ENCODE data around the gene CYP4F11. TPM values are rescaled to one million over a fixed set of nuclear protein-coding genes. Genes with fewer than 3 reads are reported as not detected.
A peak's percentile ranks its signal among the peaks of the same experiment; 100 is the strongest.
"Not testable (repeated sequence)": the region's sequence is repeated elsewhere in the genome, so short reads cannot be mapped to it uniquely, and the experiment has no call there.

CYP4F11 gene
- total RNA-seq, result 0.56 TPM
- long read RNA-seq, partial matches to known transcripts, result 0 of 2 reads
- long read RNA-seq, other reads (novel, unspliced or antisense), result 0 of 2 reads

GRCh38 chr19:15934332-15935078 lies at the start of gene CYP4F11:
TSS of gene CYP4F11 (minus strand) at chr19:15934529. CDS start at chr19:15934408, 121 bp downstream.
- intact Hi-C loops (cut with DNase I), result no loop called here
- ATAC-seq (ENCODE audit: poor library complexity) (peak; percentile 97), DNase-seq (peak; percentile 78)

DNA sequence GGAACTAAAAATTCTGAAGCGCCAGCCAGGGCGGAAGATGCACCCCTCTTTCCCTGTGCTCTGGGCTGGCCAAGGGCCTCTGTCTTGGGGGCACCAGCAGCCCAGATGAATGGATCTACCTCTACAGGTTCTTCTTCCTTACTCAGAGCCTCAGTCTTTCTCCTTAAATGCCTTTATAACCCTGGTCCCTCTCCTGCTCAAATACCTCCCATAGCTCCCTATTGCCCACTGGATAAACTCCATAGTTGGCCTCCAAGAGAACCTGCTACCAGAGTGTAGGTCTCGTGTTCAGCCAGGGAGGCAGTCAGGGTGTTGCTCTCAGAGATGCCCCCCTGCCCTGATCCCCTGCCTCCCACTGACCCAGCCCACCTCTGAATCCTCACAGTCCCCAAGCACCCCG lies 45.0 kb upstream of the CYP4F11 start:
- intact Hi-C loops (cut with DNase I), result no loop called here
- DNase-seq (no peak), ATAC-seq (ENCODE audit: poor library complexity) (no peak)

DNA sequence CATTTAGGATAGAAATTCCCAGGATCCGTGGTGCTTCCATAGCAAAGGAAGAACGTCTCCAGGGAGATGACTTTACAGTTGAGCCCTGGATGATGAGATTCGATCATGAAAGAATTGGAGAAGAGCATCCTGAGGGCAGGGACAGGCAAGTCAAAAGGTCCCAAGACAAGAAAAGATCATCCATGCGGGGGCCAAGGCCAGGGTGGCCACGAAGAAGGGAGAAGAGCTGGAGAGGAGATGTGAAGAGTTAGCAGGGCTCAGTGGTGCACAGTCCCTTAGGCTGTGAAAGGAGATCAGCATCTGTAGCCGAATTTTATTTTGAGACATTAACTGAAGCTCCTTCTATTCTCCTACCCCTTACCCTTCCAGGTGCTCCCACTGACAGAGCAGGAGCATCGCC lies 43.4 kb upstream of the CYP4F11 start:
- DNase-seq (no peak), ATAC-seq (ENCODE audit: poor library complexity) (no peak)
- intact Hi-C loops (cut with DNase I), result no loop called here

DNA sequence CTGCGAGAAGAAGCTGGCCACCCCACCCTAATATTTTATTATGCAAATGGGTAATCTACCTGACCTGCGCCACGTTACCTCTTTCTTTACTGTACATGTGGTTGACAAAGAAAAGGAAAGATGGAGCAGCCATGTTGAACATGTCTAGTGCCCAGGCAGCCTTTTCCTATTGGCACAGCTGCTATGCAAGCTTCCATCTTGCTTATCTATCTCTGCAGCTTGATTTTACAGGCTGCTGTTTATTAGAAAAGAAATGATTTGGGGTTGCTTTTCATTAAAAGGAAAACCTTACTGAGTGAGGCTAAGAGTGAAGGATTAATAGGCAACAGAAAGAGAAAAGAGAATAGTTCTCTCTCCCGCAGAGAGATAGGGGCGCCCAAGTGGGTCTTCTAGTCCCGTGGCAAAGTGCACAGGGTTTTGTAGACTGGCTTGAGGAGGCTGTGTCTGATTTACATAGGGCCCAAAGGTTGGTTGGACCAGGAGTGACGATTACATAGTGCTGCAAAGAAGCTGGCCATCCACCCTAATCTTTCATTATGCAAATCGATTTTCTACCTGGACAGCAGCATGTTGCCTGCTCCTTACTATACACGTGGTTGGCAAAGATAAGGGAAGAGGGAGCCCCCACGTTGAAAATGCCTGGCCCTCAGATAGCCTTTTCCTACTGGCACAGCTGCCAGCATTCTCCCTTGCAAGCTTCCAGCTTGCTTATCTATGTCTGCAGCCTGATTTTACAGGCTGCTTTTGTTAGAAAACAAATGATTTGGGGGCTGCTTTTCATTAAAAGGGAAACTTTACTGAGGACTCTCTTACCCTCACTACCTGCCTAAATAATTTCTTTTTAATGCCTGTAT lies 42.7 kb upstream of the CYP4F11 start:
- intact Hi-C loops (cut with DNase I), result no loop called here
- ATAC-seq (ENCODE audit: poor library complexity) (no peak), DNase-seq (no peak)

DNA sequence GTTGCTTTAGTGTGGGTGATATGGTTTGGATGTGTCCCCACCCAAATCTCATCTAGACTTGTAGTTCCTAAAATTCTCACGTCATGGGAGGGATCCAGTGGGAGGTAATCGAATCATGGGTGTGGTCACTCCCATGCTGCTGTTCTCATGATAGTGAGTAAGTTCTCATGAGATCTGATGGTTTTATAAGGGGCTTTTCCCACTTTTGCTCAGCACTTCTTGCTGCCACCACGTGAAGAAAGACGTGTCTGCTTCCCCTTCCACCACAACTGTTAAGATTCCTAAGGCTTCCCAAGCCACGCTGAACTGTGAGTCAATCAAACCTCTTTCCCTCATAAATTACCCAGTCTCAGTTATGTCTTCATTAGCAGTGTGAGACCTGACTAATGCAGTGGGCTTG lies 40.5 kb upstream of the CYP4F11 start:
- intact Hi-C loops (cut with DNase I), result no loop called here
- no peak for ATAC-seq (ENCODE audit: poor library complexity)

DNA sequence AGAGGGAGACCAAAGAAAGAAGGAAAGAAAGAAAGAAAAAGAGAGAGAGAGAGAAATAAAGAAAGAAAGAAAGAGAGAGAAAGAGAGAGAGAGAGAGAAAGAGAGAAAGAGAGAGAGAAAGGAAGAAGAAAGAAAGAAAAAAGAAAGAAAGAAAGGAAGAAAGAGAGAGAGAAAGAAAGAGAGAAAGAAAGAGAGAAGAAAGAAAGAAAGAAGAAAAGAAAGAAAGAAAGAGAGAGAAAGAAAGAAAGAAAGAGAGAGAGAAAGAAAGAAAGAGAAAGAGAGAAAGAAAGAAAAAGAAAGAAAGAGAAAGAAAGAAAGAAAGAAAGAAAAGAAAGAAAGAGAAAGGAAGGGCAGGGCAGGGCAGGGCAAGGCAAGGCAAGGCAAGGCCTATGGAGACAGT lies 37.7 kb upstream of the CYP4F11 start:
- DNase-seq; ATAC-seq (ENCODE audit: poor library complexity); intact Hi-C loops (cut with DNase I): not testable (repeated sequence)

More for the DNA sequence above, 40.5 kb upstream of the CYP4F11 start:
- no peak for DNase-seq

GRCh38 chr19:15971224-15971780 lies 37.0 kb upstream of the CYP4F11 start:
- ATAC-seq (ENCODE audit: poor library complexity), result no peak
- DNase-seq, result no peak
- intact Hi-C loops (cut with DNase I), result no loop called here

- no peak for ATAC-seq (ENCODE audit: poor library complexity)
- intact Hi-C loops (cut with DNase I), result no loop called here
Observed at GRCh38 chr19:15964231-15964630, 29.9 kb upstream of the CYP4F11 start.

GRCh38 chr19:15962319-15962718 lies 28.0 kb upstream of the CYP4F11 start:
- ATAC-seq (ENCODE audit: poor library complexity) (no peak), DNase-seq (no peak)
- intact Hi-C loops (cut with DNase I), result no loop called here

More at GRCh38 chr19:15964231-15964630, 29.9 kb upstream of the CYP4F11 start:
- DNase-seq, result no peak

- no peak for DNase-seq
- intact Hi-C loops (cut with DNase I), result no loop called here
Observed at GRCh38 chr19:15954820-15955219, 20.5 kb upstream of the CYP4F11 start.

DNA sequence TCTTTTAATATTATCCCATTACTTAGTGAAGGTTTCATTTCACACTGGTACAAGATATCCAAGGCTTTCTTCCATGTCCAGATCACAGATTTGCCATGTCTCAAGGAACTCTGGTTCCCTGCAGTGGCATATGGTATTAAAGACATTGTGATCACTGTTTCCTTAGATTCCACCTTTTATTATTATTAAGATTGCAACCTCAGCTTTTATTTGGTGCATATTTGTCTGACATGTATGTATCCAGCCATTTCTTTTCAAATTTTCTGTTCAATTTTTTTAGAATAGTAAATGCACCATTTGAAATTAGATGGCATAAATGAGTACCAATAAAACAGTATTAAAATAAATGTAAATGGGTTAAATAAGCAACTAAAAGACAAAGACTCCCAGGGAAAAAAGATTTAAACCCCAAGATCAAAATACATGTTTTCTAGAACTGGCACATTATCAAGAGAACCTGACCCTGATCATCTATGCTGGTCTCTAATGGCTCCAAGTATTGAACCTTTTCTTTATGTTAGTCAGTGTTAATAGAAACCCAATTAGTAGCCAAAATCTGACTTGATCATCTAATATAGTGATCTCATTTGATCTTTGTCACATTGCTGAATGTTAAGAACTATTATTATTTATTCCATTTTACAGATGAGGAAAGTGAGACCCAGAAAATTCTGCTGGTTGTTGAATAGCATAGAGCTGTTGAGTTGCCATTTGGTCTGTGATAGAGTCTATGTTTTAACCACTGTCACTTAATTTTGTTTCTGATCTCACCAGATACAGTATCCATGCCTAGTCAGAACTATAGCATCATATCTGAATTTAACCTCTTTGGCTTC lies 14.1 kb upstream of the CYP4F11 start, which contains the start of gene OR10H4:
TSS of gene OR10H4 (plus strand) at position 786 of the 836 bp plus-strand sequence. CDS start at position 786, 0 bp downstream.
- intact Hi-C loops (cut with DNase I), result no loop called here
- ATAC-seq (ENCODE audit: poor library complexity) (no peak), DNase-seq (no peak)

More at GRCh38 chr19:15954820-15955219, 20.5 kb upstream of the CYP4F11 start:
- ATAC-seq (ENCODE audit: poor library complexity), result no peak

DNA sequence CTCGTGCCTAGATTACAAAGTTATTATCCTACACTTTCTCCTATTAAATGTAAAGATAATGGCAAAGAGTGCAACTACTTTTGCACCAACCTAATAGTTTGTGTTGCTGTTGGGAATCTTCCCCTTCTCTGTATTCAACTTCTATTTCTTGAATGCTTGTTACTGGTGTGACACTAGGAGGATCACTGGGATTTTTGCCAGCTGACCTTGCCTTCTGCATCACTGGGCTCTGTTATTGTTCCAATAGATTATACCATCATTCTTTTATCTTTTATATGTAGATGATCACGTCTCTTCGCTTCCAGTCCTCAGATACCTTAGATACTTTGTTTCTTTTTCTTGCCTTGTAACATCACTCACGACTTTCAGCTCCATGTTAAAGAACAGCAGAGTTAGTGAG lies 11.0 kb upstream of the CYP4F11 start:
- no peak for ATAC-seq (ENCODE audit: poor library complexity)
- no peak for DNase-seq
- intact Hi-C loops (cut with DNase I), result no loop called here

DNA sequence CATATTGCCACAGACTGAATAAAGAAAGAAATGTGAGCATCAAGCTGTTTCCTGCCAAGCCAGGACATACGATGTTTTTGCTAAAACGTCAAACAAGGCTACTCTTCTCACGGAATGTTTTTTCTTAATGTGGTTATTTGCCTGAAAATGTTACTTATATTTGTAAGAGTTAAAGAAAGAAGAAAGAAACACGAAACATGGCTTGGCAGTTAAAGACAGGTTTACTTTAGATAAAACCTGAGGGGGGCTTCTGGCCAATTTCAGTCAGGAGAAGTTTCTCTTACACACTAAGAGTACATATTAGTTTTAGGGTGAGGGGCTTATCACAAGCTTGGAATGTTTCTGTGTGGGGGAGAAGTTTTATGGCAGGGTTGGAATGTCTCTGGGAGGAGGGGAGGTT lies 10.1 kb upstream of the CYP4F11 start:
- DNase-seq (no peak), ATAC-seq (ENCODE audit: poor library complexity) (no peak)
- intact Hi-C loops (cut with DNase I), result no loop called here

DNA sequence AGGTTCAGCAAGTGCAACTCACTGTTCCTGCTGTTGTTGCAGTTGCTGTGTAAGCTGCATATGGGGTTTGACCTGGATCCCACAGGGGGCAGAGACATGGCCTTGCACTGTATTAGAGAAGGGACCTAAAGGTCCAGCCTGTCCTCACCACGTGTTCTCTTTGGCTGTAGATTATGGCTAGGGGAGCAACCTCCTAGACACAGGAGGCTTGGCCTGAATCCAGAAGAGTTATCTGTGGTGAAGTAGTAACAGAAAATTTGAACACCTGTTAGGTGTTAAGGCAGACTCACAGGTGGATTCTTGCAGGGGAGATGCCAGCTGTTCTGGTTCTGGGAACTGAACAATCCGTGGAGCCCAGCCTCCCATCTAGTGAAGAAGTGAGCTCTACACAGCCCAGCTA lies 3.4 kb upstream of the CYP4F11 start:
- no peak for DNase-seq
- no peak for ATAC-seq (ENCODE audit: poor library complexity)
- intact Hi-C loops (cut with DNase I), result no loop called here

DNA sequence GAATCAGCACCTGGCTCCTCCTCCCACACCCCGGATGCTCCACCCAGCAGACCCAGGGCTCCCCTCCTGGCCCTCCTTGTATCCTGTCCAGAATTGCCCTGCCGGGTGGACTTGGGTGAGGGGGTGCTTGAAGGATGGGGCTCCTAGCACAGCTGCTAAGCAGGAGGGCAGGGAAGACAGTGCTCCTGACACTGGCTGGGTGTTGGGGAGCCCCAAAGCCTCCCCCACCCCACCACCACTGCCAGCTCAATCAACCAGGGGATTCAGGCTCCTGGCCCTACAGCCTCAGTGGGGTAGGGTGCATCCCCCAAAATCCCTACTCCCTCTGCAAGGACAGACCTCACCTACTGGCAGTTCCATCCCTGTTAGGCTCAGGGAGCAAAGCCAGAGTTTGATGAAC lies 2.6 kb upstream of the CYP4F11 start:
- intact Hi-C loops (cut with DNase I), result no loop called here
- ATAC-seq (ENCODE audit: poor library complexity) (no peak), DNase-seq (no peak)

DNA sequence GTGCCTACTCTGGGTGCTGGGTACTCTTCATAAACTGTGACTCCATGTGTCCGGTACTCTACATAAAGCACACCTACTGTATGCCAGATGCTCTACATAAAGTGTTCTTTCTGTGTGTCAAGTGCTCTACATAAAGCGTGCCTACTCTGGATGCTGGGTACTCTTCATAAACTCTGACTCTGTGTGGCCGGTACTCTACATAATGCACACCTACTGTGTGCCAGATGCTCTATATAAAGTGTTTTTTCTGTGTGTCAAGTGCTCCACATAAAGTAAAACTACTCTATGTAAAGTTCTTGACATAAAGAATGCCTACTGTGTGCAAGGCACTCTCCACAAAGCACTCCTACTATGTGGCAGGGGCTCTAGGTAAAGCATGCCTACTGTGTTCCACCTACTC lies 1.8 kb upstream of the CYP4F11 start:
- ATAC-seq (ENCODE audit: poor library complexity), result no peak

GRCh38 chr19:15935167-15935702 lies 906 bp upstream of the CYP4F11 start:
- intact Hi-C loops (cut with DNase I), result no loop called here
- DNase-seq (no peak), ATAC-seq (ENCODE audit: poor library complexity) (peak; percentile 49)

More for the DNA sequence above, 1.8 kb upstream of the CYP4F11 start:
- no peak for DNase-seq
- intact Hi-C loops (cut with DNase I), result no loop called here

GRCh38 chr19:15933761-15934331 lies 483 bp downstream of the CYP4F11 start:
- DNase-seq; intact Hi-C loops (cut with DNase I); ATAC-seq (ENCODE audit: poor library complexity): not testable (repeated sequence)
